Measurements from ENCODE around the gene MKI67.
"Not testable (repeated sequence)": the region's sequence is repeated elsewhere in the genome, so short reads cannot be mapped to it uniquely, and the experiment has no call there.

MKI67 gene

DNA sequence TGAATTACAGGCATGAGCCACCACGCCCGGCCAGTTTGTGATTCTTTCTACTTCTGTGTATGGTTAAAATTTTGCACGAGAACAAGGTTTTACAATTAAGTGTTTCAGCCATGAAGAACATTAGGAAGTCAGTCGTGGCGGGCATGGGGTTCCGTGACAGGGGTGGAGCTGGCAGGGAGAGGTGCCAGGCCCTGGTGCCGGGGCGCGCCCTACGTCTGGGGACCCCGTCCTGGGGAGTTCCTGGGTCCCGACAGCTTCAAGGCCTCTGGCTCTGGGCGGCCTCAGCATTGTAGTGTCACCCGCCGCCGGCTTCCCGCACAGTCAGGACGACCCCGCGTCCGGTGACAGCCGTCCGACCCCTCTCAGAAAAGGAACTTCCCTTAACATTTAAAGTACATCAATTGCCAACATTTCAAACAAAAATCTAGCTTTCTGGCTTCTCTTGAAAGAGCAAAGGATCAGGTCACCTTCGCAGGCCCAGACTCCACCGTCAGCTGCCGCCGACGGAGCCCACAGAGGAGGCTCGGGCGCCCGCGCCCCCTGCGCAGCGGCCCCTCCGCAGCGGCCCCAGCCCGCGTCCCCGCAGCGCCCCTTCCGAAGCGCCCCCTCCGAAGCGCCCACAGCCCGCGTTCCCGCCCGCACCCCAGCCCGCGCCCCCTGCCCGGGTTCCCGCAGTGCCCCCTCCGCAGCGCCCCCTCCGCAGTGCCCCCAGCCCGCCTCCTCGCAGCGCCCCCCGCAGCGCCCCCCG lies 23.2 kb upstream of the MKI67 start:
- DNase-seq = no peak

DNA sequence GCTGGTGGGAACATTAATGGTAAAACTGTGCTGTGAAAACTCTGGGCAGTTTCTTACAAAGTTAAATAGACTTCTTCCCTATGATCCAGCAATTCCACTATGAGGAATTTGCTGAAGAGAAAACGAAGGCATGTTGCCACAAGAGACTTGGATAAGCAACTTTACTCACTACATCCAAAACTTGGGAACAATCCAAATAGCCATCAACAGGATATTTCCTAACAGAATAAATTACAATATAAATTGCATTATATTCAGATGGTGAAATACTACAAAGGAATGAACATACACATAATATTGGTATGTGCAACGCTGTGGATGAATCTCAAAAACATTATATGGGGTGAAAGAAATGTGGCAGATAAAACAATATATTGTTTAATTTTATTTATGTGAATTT lies 21.4 kb upstream of the MKI67 start:
- DNase-seq = no peak

DNA sequence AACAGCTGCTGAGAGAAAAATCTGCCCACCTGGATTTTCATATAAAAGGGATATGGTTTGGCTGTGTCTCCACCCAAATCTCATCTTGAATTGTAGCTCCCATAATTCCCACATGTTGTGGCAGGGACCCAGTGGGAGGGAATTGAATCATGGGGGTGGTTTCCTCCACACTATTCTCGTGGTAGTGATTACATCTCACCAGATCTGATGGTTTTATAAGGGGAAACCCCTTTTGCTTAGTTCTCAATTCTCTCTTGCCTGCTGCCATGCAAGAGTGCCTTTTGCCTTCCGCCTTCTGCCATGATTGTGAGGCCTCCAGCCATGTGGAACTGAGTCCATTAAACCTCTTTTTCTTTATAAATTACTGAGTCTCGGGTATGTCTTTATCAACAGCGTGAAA lies 20.8 kb upstream of the MKI67 start:
- DNase-seq = peak; percentile 49

DNA sequence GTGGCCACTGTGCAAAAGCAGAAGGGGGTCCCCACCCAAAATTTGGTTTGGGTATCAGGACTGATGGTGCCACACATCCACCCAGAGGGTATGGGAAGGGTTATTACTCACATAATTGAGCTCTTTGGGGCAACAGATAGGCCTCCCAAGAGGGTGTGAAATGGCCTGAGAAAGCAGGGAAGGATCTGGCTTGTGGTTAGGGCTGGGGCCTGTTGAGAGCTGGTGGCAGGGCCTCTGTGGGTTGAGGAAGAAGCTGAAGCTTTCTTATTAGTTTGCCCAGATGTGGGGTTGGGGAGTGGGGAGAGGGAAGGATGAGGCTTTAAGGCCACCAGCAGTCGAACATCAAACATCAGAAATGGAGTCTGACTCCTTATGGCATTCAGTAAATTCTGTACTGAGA lies 18.3 kb upstream of the MKI67 start:
- DNase-seq = no peak

DNA sequence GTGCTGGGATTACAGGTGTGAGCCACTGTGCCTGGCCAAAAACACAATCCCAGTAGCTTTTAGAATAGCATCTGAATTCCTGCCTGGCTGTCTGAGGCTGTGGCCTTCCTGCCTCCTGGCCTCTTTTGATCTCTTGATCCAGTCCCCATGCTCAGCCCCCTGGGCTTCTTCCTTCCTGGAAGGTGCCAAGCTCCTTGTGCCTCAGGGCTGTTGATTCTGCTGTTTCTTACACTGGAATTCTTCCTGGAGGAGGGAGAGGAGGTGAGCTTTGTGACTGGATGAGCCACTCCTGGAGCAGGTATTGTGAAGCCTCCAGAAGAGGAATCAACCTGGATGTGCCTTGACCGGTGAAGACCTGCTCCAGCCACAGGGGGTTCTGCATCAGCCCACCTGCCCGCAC lies 17.3 kb upstream of the MKI67 start:
- DNase-seq = no peak

DNA sequence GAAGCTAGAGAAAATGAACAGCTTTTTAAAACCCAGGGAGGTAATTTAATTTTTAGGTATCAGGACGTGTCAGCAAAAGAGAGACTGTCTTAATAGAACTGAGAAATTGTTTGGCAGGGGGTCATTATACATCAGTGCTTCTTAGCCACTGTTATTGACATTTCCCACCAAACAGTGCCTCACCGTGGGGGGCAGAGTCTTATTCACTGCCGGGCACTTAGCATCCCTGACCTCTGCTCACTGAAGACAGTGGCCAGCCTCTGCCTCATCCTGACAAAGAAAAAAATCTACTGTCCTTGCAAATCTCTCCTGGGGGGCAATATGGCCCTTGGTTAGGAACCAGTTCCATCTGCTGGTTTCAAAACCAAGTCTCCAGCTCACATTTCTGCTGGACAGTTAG lies 14.2 kb upstream of the MKI67 start:
- no peak for DNase-seq

DNA sequence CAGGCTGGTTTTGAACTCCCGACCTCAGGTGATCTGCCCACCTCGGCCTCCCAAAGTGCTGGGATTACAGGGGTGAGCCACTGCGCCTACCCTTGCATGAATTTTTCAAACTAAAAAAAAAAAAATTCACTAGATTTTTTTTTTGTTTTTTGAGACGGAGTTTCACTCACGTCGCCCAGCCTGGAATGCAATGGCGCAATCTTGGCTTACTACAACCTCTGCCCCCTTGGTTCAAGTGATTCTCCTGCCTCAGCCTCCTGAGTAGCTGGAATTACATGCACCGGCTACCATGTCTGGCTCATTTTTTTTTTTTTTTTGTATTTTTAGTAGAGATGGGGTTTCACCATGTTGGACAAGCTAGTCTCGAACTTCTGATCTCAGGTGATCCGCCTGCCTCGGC lies 12.2 kb upstream of the MKI67 start:
- not testable (repeated sequence) for DNase-seq

DNA sequence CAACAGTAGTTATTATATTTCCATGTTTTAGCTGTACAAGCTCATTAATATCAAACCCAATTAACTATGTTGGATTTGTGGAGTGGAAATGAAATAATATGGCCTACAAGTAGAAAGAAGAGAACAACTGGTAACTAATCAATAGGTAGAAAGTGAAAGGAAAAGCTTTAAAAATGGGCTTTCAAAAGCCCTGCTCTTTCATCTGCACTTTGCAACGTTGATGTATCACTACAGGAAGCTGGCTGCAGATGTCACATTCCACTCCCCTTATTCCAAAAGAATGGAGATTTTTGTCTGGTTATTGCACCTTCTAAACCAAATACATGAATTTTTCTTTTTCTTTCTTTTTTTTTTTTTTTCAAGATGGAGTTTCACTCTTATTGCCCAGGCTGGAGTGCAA lies 11.7 kb upstream of the MKI67 start:
- DNase-seq = no peak

DNA sequence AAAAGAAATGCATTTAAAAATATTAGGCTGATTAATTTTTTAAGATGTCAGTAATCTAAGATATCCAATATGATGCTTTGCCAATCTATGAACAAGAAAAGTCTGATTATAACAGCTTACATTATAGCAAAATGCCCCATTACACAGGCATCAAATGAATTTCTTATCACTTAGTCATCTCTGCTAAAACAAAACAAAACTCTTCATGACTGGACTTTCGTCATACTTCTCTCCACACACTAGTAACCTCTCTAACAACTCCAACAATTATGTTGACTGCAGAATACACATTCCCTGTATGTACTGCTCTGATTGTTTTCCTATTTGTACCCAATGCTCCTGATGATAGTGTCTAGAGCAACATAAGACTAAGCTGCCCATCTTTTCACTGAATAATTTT lies 3.8 kb upstream of the MKI67 start:
- DNase-seq = no peak

DNA sequence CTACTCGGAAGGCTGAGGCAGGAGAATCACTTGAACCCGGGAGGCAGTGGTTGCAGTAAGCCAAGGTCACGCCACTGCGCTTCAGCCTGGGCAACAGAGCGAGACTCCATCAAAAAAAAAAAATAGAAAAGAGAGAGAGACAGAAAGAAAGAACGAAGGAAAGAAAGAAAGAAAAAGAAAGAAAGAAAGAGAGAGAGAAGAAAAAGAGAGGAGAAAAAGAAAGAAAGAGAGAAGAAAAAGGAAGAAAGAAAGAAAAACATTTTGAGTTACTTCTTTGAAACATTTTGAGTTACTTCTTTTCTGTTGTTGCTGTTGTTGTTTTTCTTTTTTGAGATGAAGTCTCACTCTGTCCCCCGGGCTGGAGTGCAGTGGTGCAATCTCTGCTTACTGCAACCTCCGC lies 2.4 kb upstream of the MKI67 start:
- DNase-seq = no peak

DNA sequence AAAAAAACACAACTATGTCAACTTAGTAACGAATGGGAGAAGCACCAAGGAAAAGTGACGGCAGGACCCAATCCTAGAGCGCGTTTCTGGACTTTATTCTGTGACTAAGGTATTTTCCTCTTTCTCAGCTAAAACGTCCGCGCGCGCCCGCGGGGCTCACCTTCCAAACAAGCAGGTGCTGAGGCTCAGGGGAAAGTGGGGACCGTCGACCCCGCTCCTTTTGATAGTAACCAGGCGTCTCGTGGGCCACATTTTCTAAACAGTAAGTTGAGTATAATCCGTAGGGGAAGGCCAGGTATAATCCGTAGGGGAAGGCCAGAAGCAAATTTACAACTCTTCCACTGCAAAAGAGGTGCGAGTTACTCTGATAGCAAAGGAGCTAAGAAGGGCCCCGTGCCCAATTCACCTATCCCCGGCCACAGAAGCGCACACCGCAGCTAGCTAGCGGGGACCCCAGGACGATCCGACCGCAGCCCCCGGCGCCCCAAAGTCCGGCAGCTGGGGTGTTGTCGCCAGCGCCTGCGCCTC lies 743 bp downstream of the MKI67 start:
- DNase-seq = no peak

DNA sequence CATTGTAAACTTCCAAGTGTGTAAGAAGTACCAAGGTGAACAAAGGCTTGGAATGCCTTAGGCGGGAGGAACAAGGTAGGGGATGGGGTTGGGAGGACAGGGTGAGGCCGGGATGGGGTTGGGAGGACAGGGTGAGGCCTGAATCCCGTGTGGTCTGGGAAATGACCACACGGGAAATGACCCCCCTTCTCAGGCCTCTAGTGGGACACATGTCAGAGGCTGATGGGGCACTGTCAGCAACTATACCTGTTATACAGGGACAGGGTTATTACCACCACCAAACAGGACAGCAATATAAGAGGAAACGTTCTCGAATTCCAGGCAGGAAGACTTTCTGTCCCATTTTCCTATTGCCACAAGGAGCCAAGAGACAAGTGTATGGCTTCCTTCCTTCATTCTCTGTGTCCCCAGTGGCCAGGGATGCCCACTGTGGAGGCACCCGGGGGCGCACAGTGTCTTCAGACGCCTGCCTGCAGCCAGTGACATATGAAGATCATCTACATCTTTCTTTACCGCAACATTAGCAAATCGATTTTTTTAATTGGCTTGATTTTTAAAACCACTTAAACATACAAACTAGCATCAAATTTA lies 1.3 kb downstream of the MKI67 start:
- no peak for DNase-seq

DNA sequence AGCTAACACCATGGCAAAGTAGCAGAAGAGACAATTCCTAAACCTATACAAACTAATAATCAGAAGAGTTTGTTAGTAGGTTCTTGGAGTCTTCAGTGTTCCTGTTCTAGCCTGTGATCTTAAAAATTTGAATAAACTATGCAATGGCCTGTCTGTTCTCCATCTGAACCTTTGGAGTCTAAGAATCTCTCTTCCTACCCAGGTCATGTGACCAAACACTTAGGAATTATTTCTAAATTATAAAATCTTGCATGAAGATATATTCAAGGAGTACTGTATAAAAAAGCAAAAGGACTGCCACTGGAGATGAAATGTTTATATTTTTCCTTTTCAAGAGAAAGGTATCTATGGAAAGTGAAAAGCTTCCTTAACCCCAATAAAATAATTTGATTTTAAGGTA lies 2.4 kb downstream of the MKI67 start:
- no peak for DNase-seq

DNA sequence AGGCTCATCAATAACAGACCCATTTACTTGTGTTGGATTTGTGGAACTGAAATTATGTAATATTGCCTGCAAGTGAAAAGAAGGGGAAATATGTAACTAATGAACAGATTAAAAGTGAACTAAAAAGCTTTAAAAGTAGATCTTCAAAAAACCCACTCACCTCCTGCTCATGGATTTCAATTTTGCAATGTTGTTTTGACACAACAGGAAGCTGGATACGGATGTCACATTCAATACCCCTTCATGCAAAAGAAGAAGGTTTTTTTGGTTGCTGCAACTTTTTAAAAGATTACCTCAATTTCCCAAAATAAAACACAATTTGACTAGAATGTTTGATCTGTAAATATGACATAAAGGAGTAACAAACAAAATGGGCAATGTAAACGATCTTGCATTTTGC lies 3.3 kb downstream of the MKI67 start:
- DNase-seq = no peak

DNA sequence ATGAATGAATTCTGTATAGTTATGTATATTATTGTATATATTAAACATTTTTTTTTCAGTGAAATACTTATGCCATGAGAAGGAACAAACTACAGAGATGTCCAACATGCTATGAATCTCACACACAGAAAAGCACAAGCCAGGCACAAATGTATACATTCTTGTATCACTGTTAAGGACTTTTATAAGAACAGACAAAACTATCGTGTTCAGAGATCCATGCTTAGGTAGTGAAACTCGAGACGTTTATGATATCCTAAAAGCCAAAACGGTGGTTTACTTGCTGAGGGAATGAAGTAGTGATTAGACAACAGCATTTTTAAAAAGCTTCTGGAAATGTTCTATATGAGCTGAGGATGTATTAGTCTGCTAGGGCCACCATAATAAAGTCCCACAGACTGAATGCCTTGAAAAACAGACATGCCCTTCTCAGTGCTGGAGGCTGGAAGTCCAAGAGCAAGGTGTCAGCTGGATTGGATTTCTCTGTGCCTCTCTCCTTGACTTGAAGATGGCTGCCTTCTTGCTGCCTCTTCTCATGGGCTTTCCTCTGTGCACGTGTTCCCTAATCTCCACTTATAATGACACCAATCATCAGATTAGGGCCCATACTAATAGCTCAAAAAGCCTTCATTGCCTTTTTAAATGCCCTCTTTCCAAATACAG lies 4.3 kb downstream of the MKI67 start:
- no peak for DNase-seq

DNA sequence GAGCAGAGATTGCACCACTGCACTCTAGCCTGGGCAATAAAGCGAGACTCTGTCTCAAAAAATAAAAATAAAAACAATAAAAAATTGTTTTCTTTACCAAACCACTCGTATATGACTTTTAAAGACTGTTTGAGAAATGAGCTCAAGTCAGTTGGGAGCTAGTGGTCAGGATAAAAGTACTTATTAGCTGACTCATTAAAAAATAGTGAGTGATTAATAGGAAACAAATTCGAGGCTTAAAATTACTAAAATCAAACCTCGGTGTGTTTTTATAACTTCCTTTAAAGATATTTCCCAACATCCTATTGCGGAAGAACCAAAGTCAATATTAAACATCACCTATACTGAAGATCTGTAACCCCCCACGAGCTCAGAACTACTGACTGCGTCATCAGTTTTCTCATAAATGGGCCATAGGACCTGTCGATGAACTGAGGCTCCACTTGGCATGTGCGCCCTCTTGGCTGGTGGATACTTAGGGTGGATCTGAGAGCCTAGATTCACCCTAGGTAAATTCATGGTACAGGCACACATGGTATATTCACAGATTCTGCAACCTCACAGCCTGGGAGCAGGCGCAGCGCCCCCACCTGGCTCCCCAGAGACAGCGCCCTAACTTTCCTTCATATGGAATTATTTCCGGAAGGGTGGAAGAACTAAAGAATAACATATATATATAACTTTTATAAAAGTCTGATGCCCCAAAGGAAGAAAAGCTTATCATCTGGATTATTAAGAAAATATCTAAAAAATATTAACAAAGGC lies 9.2 kb downstream of the MKI67 start:
- no peak for DNase-seq

DNA sequence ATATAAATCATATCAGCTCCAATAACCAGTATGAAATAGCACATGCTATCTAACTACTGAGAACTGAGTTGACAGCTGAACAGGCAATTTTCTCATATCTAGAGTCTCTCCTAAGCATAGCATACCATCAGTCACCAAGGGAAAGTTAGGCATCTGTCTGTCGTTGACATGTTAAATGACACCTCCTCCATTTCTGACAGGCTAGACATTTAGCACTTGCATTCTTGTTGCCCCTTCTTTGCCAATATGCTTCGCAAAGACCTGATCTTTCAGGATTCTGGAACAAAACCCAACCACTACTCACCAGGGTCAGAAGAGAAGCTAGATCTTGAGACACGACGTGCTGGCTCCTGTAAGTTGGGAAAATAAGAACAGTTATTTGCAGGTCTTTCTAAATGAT lies 10.0 kb downstream of the MKI67 start:
- no peak for DNase-seq

DNA sequence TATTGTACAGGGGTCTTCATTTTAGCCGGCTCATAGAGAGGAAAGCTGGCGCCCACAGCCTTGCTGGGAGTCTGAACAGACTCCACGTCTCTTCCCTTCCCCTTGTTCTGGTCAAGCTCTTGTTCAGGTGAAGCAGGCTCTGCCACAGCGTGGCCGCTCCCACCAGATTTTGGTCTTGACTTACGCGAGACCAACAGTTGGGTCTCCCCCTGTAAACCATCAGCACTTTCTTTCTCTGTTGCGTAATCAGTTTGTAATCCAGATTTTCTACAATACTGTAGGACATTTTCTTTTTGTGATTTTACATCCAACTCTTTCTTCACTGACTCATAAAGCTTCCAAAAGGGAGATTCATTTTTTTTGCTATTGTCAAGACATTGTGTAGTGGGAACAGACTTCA lies 10.9 kb downstream of the MKI67 start:
- no peak for DNase-seq

DNA sequence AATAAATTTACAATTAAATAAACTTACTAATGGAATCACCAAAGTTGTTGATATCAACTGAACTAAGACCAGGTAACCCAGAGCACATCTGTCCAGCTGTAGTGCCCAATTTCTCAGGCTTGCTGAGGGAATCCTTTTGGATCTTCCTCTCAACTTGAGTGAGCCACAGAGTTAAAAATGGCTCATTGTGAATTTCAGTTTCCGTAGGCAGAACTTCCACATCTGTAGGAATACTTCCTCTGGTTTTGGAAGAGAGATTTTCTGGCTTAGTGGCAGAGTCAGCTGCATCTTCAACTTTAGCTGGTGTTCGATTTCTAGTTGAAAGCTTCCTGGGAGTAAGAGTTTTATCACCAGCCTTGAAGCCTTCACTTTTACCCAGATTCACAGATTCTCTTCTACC lies 11.3 kb downstream of the MKI67 start:
- DNase-seq = no peak

DNA sequence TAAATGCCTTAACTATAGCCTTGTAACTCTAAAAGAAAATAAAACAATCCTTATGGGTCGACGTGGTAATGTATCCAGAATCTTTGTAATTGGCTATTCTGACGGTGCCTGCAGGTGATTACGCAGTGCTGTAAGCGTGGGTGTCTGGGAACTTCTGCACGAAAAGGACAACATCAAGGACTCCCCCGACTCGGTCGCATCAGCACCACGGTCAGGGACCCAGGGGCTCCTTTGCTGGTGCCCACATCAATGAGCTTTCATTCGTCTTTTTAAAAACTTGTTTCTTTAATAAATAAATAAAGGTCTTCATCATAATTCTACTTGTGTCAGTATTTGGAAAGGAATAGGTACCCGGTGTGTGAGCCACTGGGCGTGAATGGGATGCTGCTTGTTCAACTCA lies 13.2 kb downstream of the MKI67 start:
- no peak for DNase-seq

DNA sequence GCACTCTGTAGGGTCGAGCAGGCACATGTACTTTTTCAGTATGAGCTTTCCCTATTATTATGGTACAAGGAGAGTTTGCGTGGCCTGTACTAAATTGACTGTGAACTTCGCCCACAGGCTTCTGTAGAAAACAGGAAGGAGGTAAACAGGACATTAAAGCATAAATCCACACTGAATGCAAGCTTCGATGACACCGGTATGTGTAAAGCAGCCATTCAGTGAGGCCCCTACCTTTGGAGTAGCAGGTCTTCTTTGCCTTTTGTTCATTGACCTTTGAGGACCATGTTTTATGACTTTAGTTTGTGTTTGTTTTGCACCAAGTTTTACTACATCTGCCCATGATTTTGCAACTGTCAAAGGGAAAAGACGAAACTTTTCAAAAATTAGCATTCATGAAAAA lies 14.5 kb downstream of the MKI67 start:
- DNase-seq = no peak

DNA sequence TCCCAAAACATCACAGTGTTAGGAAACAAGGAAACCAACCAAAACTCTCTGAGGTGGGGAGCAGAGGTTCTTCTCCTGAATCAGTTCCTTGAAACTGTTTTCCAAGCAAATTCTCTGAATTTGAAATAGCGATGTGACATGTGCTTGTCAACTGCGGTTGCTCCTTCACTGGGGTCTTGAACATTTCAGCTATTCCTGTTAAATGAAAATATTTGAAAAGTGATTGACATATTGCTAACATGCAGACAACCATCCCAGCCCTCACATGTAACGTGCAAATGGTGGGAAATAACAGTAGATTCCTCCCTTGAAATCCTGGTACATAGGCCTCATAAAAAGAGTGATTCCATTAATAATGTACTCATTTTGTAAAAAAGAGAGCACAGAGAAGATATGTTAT lies 15.9 kb downstream of the MKI67 start:
- DNase-seq = no peak

DNA sequence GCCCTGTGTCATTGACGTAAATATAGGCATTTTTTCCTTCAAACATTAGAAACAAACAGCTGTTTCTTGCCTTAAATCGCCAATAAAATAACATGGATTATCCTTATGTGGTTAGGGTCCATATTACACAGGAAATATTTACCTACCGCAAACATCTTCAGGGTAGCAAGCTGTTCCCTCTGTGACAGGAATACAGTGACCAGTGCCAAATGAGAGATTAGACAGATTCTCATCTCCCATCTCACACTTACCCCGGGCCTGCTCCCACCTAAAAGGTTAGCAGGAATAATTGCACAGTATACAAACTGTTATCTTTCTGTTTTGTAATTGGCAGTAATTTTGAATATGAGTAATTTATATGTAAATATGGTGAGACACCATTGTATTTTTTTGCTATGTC lies 16.5 kb downstream of the MKI67 start:
- DNase-seq = no peak

DNA sequence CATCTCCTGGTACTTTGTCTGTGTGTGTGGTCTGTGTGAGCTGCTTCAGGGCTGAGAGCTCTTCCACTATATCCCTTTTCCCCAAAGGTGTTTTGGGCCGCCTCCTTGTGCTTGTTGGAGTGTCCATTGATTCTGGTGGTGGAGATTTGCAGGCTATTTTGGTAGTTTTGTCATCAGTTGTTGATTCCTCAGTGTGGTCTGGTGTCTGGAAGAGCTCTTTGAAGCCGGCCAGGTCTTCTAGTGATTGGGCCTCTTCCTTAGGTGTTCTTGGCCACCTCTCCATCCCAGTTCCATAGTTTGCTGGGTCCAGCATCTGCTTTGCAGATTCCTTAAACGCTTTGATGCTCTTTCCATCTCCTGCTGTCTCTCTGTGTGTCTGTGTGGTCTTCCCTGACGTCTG lies 20.8 kb downstream of the MKI67 start:
- DNase-seq = no peak

Data from CD4-positive, alpha-beta T cell treated with Interleukin-15 for 1 hour (primary cell).